K562 (cell line): ENCODE results near the gene NSUN2.

Source experiments
- EZH2 ChIP-seq: IDR thresholded peaks from 2 replicates; pipeline ENCODE4 v1.6.1; 2012; ENCODE audit warnings: low read depth, mild to moderate bottlenecking, inconsistent platforms, low read length, borderline replicate concordance
- FOXP4 ChIP-seq: sonication (generic); formaldehyde crosslinking; IDR thresholded peaks from 2 replicates; pipeline ENCODE4 v1.8.0; 2022; ENCODE audit warnings: mild to moderate bottlenecking, missing genetic modification reagents, borderline replicate concordance
- NFXL1 ChIP-seq: fragments of 450-650 bp; formaldehyde crosslinking; IDR thresholded peaks from 2 replicates; pipeline ENCODE4 v1.4.0; 2021; ENCODE audit warnings: mild to moderate bottlenecking
- TEAD4 ChIP-seq, 2 experiments: sonication (generic) in 1 of 2; formaldehyde crosslinking in 1 of 2; IDR thresholded peaks; 2 replicates each; pipeline versions ENCODE4 v1.6.1 to v1.8.0; 2012 to 2022; ENCODE audit warnings: borderline replicate concordance in 1 of 2, inconsistent platforms in 1 of 2, low read length in 1 of 2, mild to moderate bottlenecking in 1 of 2, missing genetic modification reagents in 1 of 2
- TGIF2 ChIP-seq: sonication (generic); formaldehyde crosslinking; IDR thresholded peaks from 2 replicates; pipeline ENCODE4 v1.8.1; 2022; ENCODE audit warnings: mild to moderate bottlenecking, missing genetic modification reagents, moderate library complexity
- ZZZ3 ChIP-seq: fragments of 450-650 bp; IDR thresholded peaks from 2 replicates; pipeline ENCODE4 v1.6.1; 2016; ENCODE audit warnings: antibody characterized with exemption, mild to moderate bottlenecking, moderate library complexity

GRCh38 chr5:6585939-6586646, 46.8 kb downstream of the NSUN2 start:
- TF ChIP-seq NFXL1 (CRISPR knock-in tag) (no peak), FOXP4 (CRISPR knock-in tag) (no peak), TGIF2 (CRISPR knock-in tag) (no peak), TEAD4 (IDR thresholded peaks at IDR 0.05; ENCODE audit: low read length) (no peak), TEAD4 (CRISPR knock-in tag; IDR thresholded peaks at IDR 0.05; ENCODE audit: borderline replicate concordance) (no peak), ZZZ3 (no peak), EZH2 (no peak)
